ENCODE measurements around the gene VPS29. TPM values are rescaled to one million over a fixed set of nuclear protein-coding genes. Genes with fewer than 3 reads are reported as not detected.
"Not testable (repeated sequence)": the region's sequence is repeated elsewhere in the genome, so short reads cannot be mapped to it uniquely, and the experiment has no call there.

Gene VPS29
- total RNA-seq, 4 donors from 2014 or later: 16.3 to 142 (median 79.3) TPM

DNA sequence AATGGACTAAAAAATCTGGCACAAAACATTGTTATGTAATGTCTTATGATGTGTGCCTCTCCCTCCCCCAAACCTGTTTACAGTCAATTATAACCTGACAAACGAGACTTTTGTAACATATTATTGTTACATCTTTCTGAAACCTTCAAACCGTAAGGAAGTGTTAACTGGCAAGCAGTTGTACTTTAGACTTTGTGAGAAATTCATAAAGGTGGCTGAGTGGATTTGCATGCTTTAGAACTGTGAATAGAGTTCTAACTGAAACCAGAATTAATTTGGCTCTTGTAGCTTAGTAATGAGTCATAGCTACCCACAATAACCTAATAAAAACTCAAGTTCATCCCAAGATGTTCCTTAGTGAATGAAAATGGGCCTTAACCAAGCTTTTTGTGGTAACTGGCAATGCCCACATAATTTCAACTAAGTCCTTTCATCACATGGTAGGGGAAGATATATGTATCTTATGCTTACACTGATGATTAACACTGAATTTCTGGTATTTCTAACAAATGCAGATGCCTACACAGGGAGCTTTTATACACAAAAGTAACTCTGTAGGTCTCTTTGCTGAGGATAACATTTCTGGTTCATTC is 29.9 kb upstream of the VPS29 start:
- in situ Hi-C loops (cut with MboI; ENCODE audit: low pct_ligation_motif_present in 1 of 4, low pct_unique_long_range_greater_than_20kb in 1 of 4, low sequenced_read_pairs in 3 of 4) (no loop called here), intact Hi-C loops (cut with DNase I; ENCODE audit: low total_unique reads) (no loop called here)
- no peak for DNase-seq
- peak in 1 of 3 donors; percentile 34 for TF ChIP-seq POLR2AphosphoS5 (IDR thresholded peaks at IDR 0.05)
- TF ChIP-seq, protein P1, sequence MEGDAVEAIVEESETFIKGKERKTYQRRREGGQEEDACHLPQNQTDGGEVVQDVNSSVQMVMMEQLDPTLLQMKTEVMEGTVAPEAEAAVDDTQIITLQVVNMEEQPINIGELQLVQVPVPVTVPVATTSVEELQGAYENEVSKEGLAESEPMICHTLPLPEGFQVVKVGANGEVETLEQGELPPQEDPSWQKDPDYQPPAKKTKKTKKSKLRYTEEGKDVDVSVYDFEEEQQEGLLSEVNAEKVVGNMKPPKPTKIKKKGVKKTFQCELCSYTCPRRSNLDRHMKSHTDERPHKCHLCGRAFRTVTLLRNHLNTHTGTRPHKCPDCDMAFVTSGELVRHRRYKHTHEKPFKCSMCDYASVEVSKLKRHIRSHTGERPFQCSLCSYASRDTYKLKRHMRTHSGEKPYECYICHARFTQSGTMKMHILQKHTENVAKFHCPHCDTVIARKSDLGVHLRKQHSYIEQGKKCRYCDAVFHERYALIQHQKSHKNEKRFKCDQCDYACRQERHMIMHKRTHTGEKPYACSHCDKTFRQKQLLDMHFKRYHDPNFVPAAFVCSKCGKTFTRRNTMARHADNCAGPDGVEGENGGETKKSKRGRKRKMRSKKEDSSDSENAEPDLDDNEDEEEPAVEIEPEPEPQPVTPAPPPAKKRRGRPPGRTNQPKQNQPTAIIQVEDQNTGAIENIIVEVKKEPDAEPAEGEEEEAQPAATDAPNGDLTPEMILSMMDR (IDR thresholded peaks at IDR 0.05): no peak
- Histone ChIP-seq H3K27ac (peak overlapping the region; percentile 21 to 72 (median 63)), H3K4me3 (no peak overlapping the region), H3K9me3 (no peaks in the 10 kb centered on the region), H3K27me3 (no peaks in the 10 kb centered on the region), H3K36me3 (peaks cover 0 to 10% (median 0%) of the 10 kb centered on the region in 4 donors), H3K4me1 (peaks cover 20 to 52% (median 34%) of the 10 kb centered on the region in 4 donors)
- WGBS, 2 donors (ENCODE audit: low coverage in 1 of 2): 10 to 28% methylated on average over 2 of the region's 2 CpGs

DNA sequence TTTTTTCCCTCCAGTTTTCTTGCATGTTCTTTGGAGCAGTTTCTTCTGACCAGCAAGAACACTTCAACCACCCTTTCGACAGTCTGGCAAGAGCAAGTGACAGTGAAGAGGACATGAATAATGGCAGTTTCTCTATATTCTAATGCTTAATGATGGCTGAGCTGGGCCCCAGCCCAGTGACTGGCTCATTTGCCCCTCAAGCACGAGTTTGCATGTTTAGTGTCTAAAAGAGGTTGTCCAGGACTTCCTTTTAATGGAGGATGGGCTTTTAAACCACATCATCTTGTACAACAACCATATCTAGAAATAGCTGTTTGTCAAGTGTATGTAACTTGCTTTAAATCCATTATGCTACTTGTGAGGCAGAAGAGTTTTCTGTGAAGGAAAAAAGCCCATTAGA is 28.6 kb upstream of the VPS29 start:
- Histone ChIP-seq H3K36me3 (no peaks in the 10 kb centered on the region), H3K9me3 (no peaks in the 10 kb centered on the region), H3K27me3 (no peaks in the 10 kb centered on the region), H3K4me1 (peaks cover 20 to 46% (median 31%) of the 10 kb centered on the region in 4 donors), H3K4me3 (no peak overlapping the region), H3K27ac (no peak overlapping the region)
- TF ChIP-seq EP300 (IDR thresholded peaks at IDR 0.05; ENCODE audit: low read depth) (no peak), POLR2AphosphoS5 (IDR thresholded peaks at IDR 0.05) (no peak), POLR2A (IDR thresholded peaks at IDR 0.05) (no peak)
- TF ChIP-seq, protein P1 (IDR thresholded peaks at IDR 0.05): no peak
- intact Hi-C loops (cut with DNase I; ENCODE audit: low total_unique reads): no loop called here
- 17 to 63% methylated on average over 1 to 2 of the region's 2 CpGs for WGBS, 2 donors (ENCODE audit: low coverage in 1 of 2)
- DNase-seq: no peak
- in situ Hi-C loops (cut with MboI; ENCODE audit: low pct_ligation_motif_present in 1 of 4, low pct_unique_long_range_greater_than_20kb in 1 of 4, low sequenced_read_pairs in 3 of 4): no loop called here

DNA sequence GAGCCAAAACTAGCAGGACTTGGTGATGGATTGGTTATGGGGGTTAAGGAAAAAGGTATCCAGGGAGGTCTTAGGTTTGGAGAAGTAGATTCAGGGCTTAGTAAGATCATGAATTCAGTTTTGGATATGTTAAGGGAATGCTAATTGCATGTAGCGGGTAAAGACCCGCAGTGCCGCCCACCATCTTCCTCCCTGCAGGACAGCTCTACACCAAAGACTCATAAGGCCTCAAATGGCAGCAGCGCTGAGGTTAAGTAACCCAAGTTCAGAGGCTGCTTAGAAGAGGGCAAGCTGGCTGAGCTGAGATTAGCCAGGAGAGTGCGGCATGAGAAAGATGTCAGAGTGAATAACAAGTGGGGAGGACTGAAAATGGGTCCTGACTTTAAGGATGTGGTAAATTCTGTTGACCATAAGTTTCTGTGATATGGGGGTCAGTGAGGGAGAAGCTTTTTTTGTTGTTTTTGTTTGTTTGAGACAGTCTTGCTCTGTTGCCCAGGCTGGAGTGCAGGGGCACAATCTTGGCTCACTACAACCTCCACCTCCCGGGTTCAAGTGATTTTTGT is 26.4 kb upstream of the VPS29 start:
- Histone ChIP-seq H3K4me1 (peaks cover 14 to 25% (median 19%) of the 10 kb centered on the region in 4 donors), H3K9me3 (no peaks in the 10 kb centered on the region), H3K27ac (no peak overlapping the region), H3K36me3 (no peaks in the 10 kb centered on the region), H3K4me3 (no peak overlapping the region), H3K27me3 (no peaks in the 10 kb centered on the region)
- no peak for DNase-seq
- WGBS, 2 donors (ENCODE audit: low coverage in 1 of 2): 90% methylated on average over 2 to 6 of the region's 6 CpGs
- in situ Hi-C loops (cut with MboI; ENCODE audit: low pct_ligation_motif_present in 1 of 4, low pct_unique_long_range_greater_than_20kb in 1 of 4, low sequenced_read_pairs in 3 of 4) (no loop called here), intact Hi-C loops (cut with DNase I; ENCODE audit: low total_unique reads) (no loop called here)
- TF ChIP-seq, protein P1 (IDR thresholded peaks at IDR 0.05): no peak
- no peak for TF ChIP-seq POLR2A (IDR thresholded peaks at IDR 0.05)
- no peak for TF ChIP-seq EP300 (IDR thresholded peaks at IDR 0.05; ENCODE audit: low read depth)
- no peak for TF ChIP-seq POLR2AphosphoS5 (IDR thresholded peaks at IDR 0.05)

DNA sequence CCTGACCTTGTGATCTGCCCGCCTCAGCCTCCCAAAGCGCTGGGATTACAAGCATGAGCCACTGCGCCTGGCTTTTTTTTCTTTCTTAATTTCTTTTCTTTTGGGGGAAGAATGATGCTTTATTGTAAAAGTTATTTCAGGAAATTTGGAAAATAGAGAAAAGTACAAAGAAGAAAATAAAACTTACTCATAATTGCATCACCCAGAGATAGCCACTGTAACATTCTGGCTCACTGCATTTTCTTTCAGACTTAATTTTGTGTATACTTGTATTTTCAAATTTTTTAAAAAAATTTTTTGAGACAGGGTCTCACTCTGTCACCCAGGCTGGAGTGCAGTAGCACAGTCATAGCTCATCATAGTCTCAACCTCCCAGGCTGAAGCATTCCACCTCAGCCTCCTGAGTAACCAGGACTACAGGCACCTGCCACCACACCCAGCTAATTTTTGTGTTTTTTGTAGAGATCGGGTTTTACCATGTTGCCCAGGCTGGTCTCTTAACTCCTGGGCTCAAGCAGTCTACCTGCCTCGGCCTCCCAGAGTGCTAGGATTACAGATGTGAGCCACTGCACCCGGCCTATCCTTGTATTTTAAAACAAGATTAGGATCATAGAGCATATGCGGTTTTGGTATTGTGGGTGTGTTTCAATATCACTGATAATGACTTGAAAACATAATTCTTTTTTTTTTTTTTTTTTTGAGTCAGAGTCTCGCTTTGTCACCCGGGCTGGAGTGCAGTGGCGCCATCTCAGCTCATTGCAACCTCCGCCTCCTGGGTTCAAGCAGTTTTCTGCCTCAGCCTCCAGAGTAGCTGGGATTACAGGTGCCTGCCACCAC is 19.2 kb upstream of the VPS29 start:
- in situ Hi-C loops (cut with MboI; ENCODE audit: low pct_ligation_motif_present in 1 of 4, low pct_unique_long_range_greater_than_20kb in 1 of 4, low sequenced_read_pairs in 3 of 4): loop anchor here in 1 of 4 donors (25.0 kb wide), 1 partner anchor 191 kb away; no protein-coding TSS in a partner anchor
- 83 to 86% methylated on average over 7 to 11 of the region's 11 CpGs for WGBS, 2 donors (ENCODE audit: low coverage in 1 of 2)
- DNase-seq; H3K4me1 ChIP-seq; H3K27ac ChIP-seq; H3K4me3 ChIP-seq; H3K36me3 ChIP-seq; H3K27me3 ChIP-seq; intact Hi-C loops (cut with DNase I; ENCODE audit: low total_unique reads); H3K9me3 ChIP-seq: not testable (repeated sequence)

DNA sequence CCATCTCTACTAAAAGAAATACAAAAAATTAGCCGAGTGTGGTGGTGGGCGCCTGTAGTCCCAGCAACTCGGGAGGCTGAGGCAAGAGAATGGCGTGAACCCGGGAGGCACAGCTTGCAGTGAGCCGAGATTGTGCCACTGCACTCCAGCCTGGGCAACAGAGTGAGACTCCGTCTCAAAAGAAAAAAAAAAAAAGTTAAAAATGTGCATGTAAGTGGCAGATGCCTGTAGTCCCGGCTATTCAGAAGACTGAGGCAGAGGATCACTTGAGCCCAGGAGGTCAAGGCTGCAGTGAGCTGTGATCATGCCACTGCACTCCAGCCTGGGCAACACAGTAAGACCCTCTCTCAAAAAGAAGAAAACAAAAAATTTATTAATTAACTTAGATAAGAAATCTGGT is 16.1 kb upstream of the VPS29 start:
- H3K27ac ChIP-seq, H3K36me3 ChIP-seq, H3K4me1 ChIP-seq, DNase-seq, H3K4me3 ChIP-seq, H3K27me3 ChIP-seq, H3K9me3 ChIP-seq: not testable (repeated sequence)
- intact Hi-C loops (cut with DNase I; ENCODE audit: low total_unique reads) (loop anchor here (5.0 kb wide), 1 partner anchor 74 kb away; no protein-coding TSS in a partner anchor), in situ Hi-C loops (cut with MboI; ENCODE audit: low pct_ligation_motif_present in 1 of 4, low pct_unique_long_range_greater_than_20kb in 1 of 4, low sequenced_read_pairs in 3 of 4) (loop anchor here in 3 of 4 donors (10.0 to 25.0 kb wide), 3 partner anchors 87 to 194 kb away; no protein-coding TSS in a partner anchor)
- 83 to 92% methylated on average over 2 to 8 of the region's 8 CpGs for WGBS, 2 donors (ENCODE audit: low coverage in 1 of 2)

Data from transverse colon (tissue), 4 donors.